IMR-90 (cell line): ENCODE measurements around the gene TOR2A.

Experiments used
- FOS ChIP-seq: fragments of 150-350 bp; IDR thresholded peaks from 2 replicates; pipeline ENCODE4 v1.6.1; 2016; ENCODE audit warnings: low read depth, low read length
- MAFK ChIP-seq: IDR thresholded peaks from 2 replicates; pipeline ENCODE4 v1.6.1; 2012; ENCODE audit warnings: low read depth, low read length, improper control_type of control experiment
- MXI1 ChIP-seq: IDR thresholded peaks from 2 replicates; pipeline ENCODE4 v1.6.1; 2012; ENCODE audit warnings: low read depth, mild to moderate bottlenecking, low read length, moderate library complexity, borderline replicate concordance
- POLR2A ChIP-seq: IDR thresholded peaks from 2 replicates; pipeline ENCODE4 v1.6.1; 2012; ENCODE audit warnings: mild to moderate bottlenecking, low read depth, low read length
- RAD21 ChIP-seq: IDR thresholded peaks from 2 replicates; pipeline ENCODE4 v1.6.1; 2012; ENCODE audit warnings: low read length, improper control_type of control experiment
- RCOR1 ChIP-seq: IDR thresholded peaks from 2 replicates; pipeline ENCODE4 v1.6.1; 2012; ENCODE audit warnings: mild to moderate bottlenecking, low read length, improper control_type of control experiment; ENCODE audit not compliant: insufficient replicate concordance
- RFX5 ChIP-seq: IDR thresholded peaks from 2 replicates; pipeline ENCODE4 v1.8.0; 2012; ENCODE audit warnings: low read depth, mild to moderate bottlenecking, low read length, moderate library complexity
- SMC3 ChIP-seq: fragments of 150-350 bp; IDR thresholded peaks from 2 replicates; pipeline ENCODE4 v1.6.1; 2016; ENCODE audit warnings: low read depth, mild to moderate bottlenecking, antibody characterized with exemption, low read length, moderate library complexity
- TF ChIP-seq, protein P1 (sequence below): conservative IDR thresholded peaks from 2 replicates; pipeline ENCODE4 v1.5.1; 2012; ENCODE audit warnings: mild to moderate bottlenecking, low read depth, low read length, improper control_type of control experiment
- TF ChIP-seq, protein P2 (sequence below): fragments of 150-350 bp; IDR thresholded peaks from 2 replicates; pipeline ENCODE4 v1.6.1; 2016; ENCODE audit warnings: low read depth, mild to moderate bottlenecking, low read length, moderate library complexity, borderline replicate concordance

- TF ChIP-seq, protein P1, sequence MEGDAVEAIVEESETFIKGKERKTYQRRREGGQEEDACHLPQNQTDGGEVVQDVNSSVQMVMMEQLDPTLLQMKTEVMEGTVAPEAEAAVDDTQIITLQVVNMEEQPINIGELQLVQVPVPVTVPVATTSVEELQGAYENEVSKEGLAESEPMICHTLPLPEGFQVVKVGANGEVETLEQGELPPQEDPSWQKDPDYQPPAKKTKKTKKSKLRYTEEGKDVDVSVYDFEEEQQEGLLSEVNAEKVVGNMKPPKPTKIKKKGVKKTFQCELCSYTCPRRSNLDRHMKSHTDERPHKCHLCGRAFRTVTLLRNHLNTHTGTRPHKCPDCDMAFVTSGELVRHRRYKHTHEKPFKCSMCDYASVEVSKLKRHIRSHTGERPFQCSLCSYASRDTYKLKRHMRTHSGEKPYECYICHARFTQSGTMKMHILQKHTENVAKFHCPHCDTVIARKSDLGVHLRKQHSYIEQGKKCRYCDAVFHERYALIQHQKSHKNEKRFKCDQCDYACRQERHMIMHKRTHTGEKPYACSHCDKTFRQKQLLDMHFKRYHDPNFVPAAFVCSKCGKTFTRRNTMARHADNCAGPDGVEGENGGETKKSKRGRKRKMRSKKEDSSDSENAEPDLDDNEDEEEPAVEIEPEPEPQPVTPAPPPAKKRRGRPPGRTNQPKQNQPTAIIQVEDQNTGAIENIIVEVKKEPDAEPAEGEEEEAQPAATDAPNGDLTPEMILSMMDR: no peak
- TF ChIP-seq POLR2A (no peak), SMC3 (no peak), FOS (no peak), RCOR1 (no peak), MAFK (no peak), MXI1 (no peak), RFX5 (no peak), RAD21 (no peak)
- TF ChIP-seq, protein P2, sequence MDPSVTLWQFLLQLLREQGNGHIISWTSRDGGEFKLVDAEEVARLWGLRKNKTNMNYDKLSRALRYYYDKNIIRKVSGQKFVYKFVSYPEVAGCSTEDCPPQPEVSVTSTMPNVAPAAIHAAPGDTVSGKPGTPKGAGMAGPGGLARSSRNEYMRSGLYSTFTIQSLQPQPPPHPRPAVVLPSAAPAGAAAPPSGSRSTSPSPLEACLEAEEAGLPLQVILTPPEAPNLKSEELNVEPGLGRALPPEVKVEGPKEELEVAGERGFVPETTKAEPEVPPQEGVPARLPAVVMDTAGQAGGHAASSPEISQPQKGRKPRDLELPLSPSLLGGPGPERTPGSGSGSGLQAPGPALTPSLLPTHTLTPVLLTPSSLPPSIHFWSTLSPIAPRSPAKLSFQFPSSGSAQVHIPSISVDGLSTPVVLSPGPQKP: no peak
Measured at GRCh38 chr9:127720865-127721227, 14.2 kb downstream of the TOR2A start.
